ENCODE measurements around the gene ODAD4.

Gene ODAD4, protein sequence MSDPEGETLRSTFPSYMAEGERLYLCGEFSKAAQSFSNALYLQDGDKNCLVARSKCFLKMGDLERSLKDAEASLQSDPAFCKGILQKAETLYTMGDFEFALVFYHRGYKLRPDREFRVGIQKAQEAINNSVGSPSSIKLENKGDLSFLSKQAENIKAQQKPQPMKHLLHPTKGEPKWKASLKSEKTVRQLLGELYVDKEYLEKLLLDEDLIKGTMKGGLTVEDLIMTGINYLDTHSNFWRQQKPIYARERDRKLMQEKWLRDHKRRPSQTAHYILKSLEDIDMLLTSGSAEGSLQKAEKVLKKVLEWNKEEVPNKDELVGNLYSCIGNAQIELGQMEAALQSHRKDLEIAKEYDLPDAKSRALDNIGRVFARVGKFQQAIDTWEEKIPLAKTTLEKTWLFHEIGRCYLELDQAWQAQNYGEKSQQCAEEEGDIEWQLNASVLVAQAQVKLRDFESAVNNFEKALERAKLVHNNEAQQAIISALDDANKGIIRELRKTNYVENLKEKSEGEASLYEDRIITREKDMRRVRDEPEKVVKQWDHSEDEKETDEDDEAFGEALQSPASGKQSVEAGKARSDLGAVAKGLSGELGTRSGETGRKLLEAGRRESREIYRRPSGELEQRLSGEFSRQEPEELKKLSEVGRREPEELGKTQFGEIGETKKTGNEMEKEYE

GRCh38 chr17:41930009-41930832 is at the start of gene ODAD4:
ODAD4 (plus strand) TSS chr17:41930617; CDS start chr17:41930724, 107 bp downstream.
- DNase-seq (ENCODE audit: low read depth) = peak; percentile 94

- DNase-seq (ENCODE audit: low read depth) = no peak
These were observed 47.7 kb upstream of the ODAD4 start for GRCh38 chr17:41882756-41883155.

GRCh38 chr17:41885733-41886132 is 44.7 kb upstream of the ODAD4 start:
- no peak for DNase-seq (ENCODE audit: low read depth)

- DNase-seq (ENCODE audit: low read depth) = no peak
These were observed 42.0 kb upstream of the ODAD4 start for GRCh38 chr17:41888332-41888965.

DNA sequence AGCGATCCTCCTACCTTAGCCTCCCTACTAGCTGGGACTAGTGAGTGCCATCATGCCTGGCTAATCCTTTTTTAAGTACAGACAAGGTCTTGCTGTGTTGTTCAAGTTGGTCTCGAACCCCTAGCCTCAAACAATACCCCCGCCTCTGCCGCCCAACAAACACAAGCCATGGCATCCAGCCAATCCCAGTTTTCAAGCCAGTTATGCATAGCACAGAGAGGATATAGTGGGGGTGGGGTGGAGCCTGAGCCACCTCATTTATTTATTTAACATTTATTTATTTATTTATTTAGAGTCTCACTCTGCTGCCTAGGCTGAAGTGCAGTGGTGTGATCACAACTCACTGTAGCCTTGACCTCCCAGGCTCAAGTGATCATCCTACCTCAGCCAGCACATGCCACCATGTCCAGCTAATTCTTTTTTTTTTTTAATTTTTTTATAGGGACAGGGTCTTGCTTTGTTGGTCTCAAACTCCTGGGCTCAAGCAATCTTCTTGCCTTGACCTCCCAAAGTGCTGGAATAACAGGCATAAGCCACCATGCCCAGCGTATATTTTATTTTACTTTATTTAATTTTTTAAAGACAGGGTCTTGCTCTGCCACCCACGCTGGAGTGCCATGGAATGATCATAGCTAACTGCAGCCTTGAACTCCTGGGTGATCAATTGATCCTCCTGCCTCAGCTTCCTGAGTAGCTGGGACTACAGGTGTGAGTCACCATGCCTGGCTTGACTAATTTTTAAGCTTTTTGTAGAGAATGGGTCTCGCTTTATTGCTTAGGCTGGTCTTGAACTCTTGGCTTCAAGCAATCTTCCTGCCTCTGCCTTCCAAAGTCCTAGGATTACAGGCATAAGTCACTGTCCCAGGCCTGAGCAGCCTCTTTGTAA is 39.0 kb upstream of the ODAD4 start:
- DNase-seq (ENCODE audit: low read depth) = no peak

DNA sequence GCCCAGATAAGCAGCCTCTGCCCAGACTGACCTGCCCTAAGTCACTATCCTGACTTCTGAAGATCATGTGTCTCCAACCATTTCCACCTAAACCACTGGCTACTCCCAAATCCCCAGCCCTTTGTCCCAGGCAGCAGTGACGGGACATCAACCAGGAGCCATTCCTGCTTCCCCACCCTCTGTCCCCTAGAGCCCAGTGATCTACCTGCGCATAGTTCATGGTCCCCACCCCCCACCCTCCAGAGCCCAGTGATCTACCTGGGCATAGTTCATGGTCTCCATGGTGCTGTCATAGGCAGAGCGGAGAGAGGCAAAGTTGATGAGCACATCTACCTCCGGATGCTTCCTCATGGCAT is 38.4 kb upstream of the ODAD4 start:
- no peak for DNase-seq (ENCODE audit: low read depth)

GRCh38 chr17:41893384-41893783 is 37.0 kb upstream of the ODAD4 start:
- DNase-seq (ENCODE audit: low read depth) = no peak

DNA sequence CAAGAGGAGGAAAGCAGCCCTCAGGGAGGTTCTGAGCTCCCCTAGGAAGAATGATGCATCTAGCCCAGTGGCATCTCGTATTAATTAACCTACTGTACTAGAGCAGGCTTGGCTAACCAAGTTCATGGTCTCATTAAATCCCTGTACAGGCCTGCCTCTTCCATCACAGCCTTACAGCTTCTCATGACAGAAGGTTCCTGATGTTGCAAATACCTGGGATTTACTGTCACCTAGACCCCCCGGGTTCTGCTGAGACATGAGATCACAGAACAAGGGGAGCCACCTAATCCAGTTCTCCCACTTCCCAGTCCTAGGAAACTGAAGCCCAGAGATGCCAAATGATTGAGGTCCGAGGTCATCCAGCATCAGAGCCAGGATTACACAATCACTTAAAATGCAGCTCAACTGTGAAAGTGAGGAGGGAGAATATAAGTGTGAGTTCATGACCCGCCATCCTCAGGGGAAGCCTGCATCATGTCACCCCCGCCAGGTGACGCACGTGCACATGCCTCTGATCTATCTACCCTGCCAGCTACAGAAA is 35.6 kb upstream of the ODAD4 start:
- no peak for DNase-seq (ENCODE audit: low read depth)

DNA sequence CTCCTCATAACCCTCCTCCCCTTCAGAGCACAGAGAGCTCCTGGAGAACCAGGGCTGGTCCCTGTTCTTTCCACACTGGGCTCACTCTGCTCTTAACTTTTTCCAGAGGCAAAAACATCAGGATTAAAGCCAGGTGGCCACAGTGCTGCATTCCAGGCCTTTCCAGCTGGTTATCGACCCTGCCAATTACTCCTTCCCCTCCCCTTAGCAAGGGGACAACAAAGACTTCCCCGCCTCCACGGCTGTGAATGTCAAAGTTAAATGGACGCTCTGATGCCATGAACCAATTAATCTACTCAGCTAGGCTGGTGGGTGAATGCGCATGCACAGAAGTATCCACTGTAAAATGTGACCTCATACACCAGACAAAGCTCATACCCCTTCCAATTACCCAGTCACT is 34.8 kb upstream of the ODAD4 start:
- no peak for DNase-seq (ENCODE audit: low read depth)

- no peak for DNase-seq (ENCODE audit: low read depth)
These were observed 33.7 kb upstream of the ODAD4 start for GRCh38 chr17:41896726-41897125.

- no peak for DNase-seq (ENCODE audit: low read depth)
These were observed 28.8 kb upstream of the ODAD4 start for GRCh38 chr17:41901646-41902045.

GRCh38 chr17:41904242-41904841 is 26.1 kb upstream of the ODAD4 start:
- DNase-seq (ENCODE audit: low read depth) = no peak

GRCh38 chr17:41905172-41905571 is 25.2 kb upstream of the ODAD4 start:
- no peak for DNase-seq (ENCODE audit: low read depth)

DNA sequence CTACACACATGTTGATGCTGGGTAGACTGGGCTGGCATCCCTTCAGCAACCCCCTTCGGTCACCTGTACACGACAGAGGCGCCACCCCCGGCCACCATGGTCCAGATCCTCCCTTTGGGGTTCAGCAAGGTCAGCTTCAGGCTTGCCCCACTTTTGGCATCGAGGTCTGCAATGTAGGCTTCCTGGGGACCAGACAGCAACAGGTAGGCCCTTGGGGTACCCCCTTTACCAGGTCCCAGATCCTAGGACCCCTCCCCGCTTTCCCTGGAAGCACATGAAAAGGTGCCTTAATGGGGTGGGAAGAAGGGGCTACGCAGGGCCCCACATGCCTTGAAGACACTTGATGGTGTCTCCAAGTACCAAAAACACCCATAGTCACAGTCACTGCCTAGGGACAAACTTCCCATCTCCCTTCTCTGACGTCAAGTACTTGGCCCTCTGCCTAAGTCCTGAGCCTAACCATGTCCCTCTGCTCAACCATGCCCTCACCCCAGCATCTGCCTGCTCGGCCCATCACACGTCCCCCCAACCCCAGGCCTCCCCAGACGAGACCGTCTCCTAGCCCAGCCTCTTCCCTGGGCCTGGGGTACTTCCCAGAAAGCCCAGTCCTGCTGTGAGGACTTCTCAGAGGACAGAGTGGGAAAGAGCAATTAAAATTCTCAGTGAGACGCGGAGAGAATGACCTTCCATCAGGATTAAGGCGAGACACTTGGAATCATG is 23.8 kb upstream of the ODAD4 start:
- no peak for DNase-seq (ENCODE audit: low read depth)

GRCh38 chr17:41907185-41907556 is 23.2 kb upstream of the ODAD4 start:
- no peak for DNase-seq (ENCODE audit: low read depth)

- no peak for DNase-seq (ENCODE audit: low read depth)
These were observed 22.5 kb upstream of the ODAD4 start for GRCh38 chr17:41907633-41908539.

DNA sequence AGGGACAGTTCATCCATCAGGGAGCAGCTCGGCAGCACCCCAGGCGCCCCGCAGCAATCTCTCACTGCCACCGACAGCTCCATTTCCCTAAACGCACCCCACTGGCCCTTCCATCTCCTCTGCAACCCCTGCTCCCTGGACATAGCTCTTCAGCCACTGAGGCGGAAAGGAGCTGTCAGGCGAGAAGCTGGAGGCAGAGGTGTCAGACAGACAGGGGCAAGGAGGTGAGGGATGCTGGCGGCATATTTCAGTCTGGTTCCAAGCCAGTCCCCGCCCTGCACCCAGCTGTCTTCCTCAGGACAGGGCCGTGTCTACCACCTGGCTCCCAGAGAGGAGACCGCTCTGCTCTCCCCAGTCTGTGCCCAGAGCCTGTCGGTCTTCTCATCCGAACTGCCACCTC is 21.3 kb upstream of the ODAD4 start:
- no peak for DNase-seq (ENCODE audit: low read depth)

DNA sequence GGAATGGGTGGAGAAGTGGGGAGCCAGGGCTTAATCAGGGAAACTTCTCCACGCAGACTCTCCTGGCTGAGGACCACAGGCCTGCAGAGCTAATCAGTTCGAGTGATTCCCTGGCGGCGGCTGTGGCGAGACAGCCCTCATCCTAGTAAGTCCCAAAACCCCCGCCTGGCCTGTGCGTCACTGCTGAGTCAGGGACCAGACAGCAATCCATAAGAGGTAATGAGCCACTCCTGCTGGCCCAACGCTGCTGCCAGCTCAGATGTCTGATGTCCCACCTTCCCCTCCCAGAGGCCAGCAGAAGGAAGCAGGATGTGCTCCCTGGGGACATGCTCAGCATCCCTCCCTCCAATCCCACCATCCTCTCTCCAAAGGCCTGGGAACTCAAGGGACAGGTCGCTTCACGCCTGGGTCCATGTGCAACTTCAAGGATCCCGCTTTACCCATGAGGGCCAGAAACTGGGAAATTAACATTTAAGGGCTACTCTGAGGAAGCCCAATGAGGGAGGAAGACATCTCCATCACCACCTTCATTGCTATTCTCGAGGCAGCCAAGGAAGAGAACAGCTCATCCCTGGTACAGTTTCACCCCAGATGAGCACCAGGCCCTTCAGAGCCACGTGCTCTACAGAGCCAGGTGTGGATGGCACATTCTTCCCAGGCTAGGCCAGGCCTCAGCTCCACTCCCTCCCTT is 19.6 kb upstream of the ODAD4 start:
- DNase-seq (ENCODE audit: low read depth) = no peak

All from activated T-cell treated with anti-CD3 and anti-CD28 coated beads for 48 hours (primary cell).